Pancreas (tissue), 10 donors: Measurements from ENCODE around the gene CLCN6. TPM values are rescaled to one million over a fixed set of nuclear protein-coding genes. Genes with fewer than 3 reads are reported as not detected.

Experiments
- ATAC-seq, 4 donors: fragments of 200-7000 bp; cut with Tn5 transposase; one replicate each; pipeline versions ENCODE4 v1.8.0 to v1.9.1; 2020; ENCODE audit warnings: mild to moderate bottlenecking in 4 of 4, moderate library complexity in 4 of 4
- DNase-seq, 6 donors: peaks; one replicate each; pipeline ENCODE4 v3.0.0-alpha.2; 2020
- FAIRE-seq: peaks from 2 replicates; lab custom pipeline; 2012; peaks lifted over from hg19 to GRCh38; lab: Jason Lieb, UNC
- H3K27ac ChIP-seq, 4 donors: fragments of 200-600 bp; sonication (generic); 1 replicate in 3 of 4; 2 replicates in 1 of 4; pipeline versions ENCODE4 v1.5.0 to v1.8.0; 2020
- H3K27me3 ChIP-seq, 4 donors: fragments of 200-600 bp; one replicate each; pipeline ENCODE4 v1.8.0; 2021
- H3K36me3 ChIP-seq, 3 donors: fragments of 200-600 bp; sonication (generic) in 1 of 3; one replicate each; pipeline versions ENCODE4 v1.5.0 to v1.8.0; 2020 to 2021
- H3K4me1 ChIP-seq, 3 donors: fragments of 200-600 bp; one replicate each; pipeline ENCODE4 v1.8.0; 2021
- H3K4me3 ChIP-seq, 4 donors: fragments of 200-600 bp; sonication (generic) in 2 of 4; one replicate each; pipeline versions ENCODE4 v1.5.0 to v1.8.0; 2020 to 2021
- H3K9me3 ChIP-seq, 4 donors: fragments of 200-600 bp; one replicate each; pipeline ENCODE4 v1.8.0; 2021
- CTCF ChIP-seq, 4 donors: fragments of 200-600 bp; sonication (generic) in 3 of 4; IDR thresholded peaks; one replicate each; pipeline versions ENCODE4 v1.5.0 to v1.8.0; 2021; ENCODE audit warnings: antibody characterized with exemption in 4 of 4
- WGBS, 2 donors: extraction: QIAGEN DNeasy Blood & Tissue Kit; methylation state at CpG; one replicate each; pipeline ENCODE4 v1.1.7; 2013; 5-methylcytosine and 5-hydroxymethylcytosine counted together
- intact Hi-C, 3 donors: fragments of 100-400 bp; cut with DNase I; formaldehyde crosslinking; loops; one replicate each; pipeline versions ENCODE4 v1.11.1 to v1.14.2; 2022
- polyA plus RNA-seq, 2 donors: library from polyadenylated mRNA; stranded (reverse); fragments of 200-250 nt; gene quantifications; one replicate each; pipeline ENCODE4 v1.2.3, GENCODE V29; 2013
- total RNA-seq, 6 donors: library from RNA; stranded (reverse); fragmentation: NEBNext Ultra II Directional in 4 of 6; extraction: Animal tissue kit (Norgen Biotek cat#: 25700) in 4 of 6; gene quantifications; one replicate each; pipeline versions ENCODE4 v1.2.1 to v1.2.4, GENCODE V29; 2021 to 2023
- donor health status: healthy with polysubstance abuse.
- donor health status: DM: no; HTN: no; CAD: no; lungs with moderate emphysema.
- donor health status: DM: no; HTN: no; CAD: no.
- donor health status: control.
- donor health status: control.
- donor health status: Bipolar disorder and iron deficiency.
- donor health status: DM: yes; HTN: yes; CAD: no.
- donor health status: DM: no; HTN: no; CAD: no.
- donor health status: DM: no; HTN: no; CAD: no.
- donor health status: DM: yes; HTN: yes; CAD: no.

The CLCN6 gene
- total RNA-seq (10 to 100 TPM in 1 of 6 donors, 1 to 10 TPM in 5; 4.3 to 12.3 (median 6.0) TPM), polyA plus RNA-seq (10 to 100 TPM; 13.6 to 16.8 TPM)

GRCh38 chr1:11805422-11806306 is at the start of gene CLCN6, which contains the start of gene MTHFR:
TSS of gene CLCN6 (plus strand) at chr1:11806191. CDS start at chr1:11806263, 72 bp downstream.
TSS of gene MTHFR (minus strand) at chr1:11805964. CDS start at chr1:11803116, 2,848 bp downstream.
- TF ChIP-seq CTCF (IDR thresholded peaks at IDR 0.05) = no peak
- peak within 1 kb of the TSS; percentile 92 to 99 (median 94) for H3K27ac ChIP-seq
- peaks cover 7 to 37% (median 21%) of the 10 kb centered on the region in 3 donors for H3K4me1 ChIP-seq
- FAIRE-seq = peak; percentile 82
- WGBS, 2 donors = 0 to 1% methylated on average over 72 of the region's 72 CpGs
- no peaks in the 10 kb centered on the region for H3K27me3 ChIP-seq
- H3K4me3 ChIP-seq = peak within 1 kb of the TSS; percentile 37 to 81 (median 66)
- H3K9me3 ChIP-seq = no peaks in the 10 kb centered on the region
- DNase-seq = peak; percentile 99 to 100 (median 100)
- H3K36me3 ChIP-seq = peaks cover 0 to 7% (median 0%) of the 10 kb centered on the region in 3 donors
- ATAC-seq = peak; percentile 87 to 93 (median 89)
- intact Hi-C loops = no loop called here

- no peak overlapping the region for H3K27ac ChIP-seq
- no peaks in the 10 kb centered on the region for H3K27me3 ChIP-seq
- peaks cover 10 to 13% (median 12%) of the 10 kb centered on the region in 3 donors for H3K4me1 ChIP-seq
- H3K9me3 ChIP-seq = no peaks in the 10 kb centered on the region
- H3K36me3 ChIP-seq = no peaks in the 10 kb centered on the region
- intact Hi-C loops = no loop called here
- DNase-seq (no peak), FAIRE-seq (no peak), ATAC-seq (no peak)
- 94% methylated on average over 1 of the region's 1 CpG for WGBS, 2 donors
- H3K4me3 ChIP-seq = no peak overlapping the region
- TF ChIP-seq CTCF (IDR thresholded peaks at IDR 0.05) = no peak
Measured at GRCh38 chr1:11757047-11757446, 48.9 kb upstream of the CLCN6 start.

GRCh38 chr1:11759791-11760190 is 46.2 kb upstream of the CLCN6 start:
- WGBS, 2 donors = 88 to 92% methylated on average over 4 of the region's 4 CpGs

GRCh38 chr1:11761285-11761684 is 44.7 kb upstream of the CLCN6 start:
- no peak overlapping the region for H3K4me3 ChIP-seq
- H3K4me1 ChIP-seq = no peaks in the 10 kb centered on the region
- no peaks in the 10 kb centered on the region for H3K27me3 ChIP-seq
- intact Hi-C loops = no loop called here
- ATAC-seq (no peak), FAIRE-seq (no peak), DNase-seq (no peak)
- 83 to 89% methylated on average over 6 of the region's 6 CpGs for WGBS, 2 donors
- no peak for TF ChIP-seq CTCF (IDR thresholded peaks at IDR 0.05)
- no peaks in the 10 kb centered on the region for H3K9me3 ChIP-seq
- no peak overlapping the region for H3K27ac ChIP-seq
- no peaks in the 10 kb centered on the region for H3K36me3 ChIP-seq

More at GRCh38 chr1:11759791-11760190, 46.2 kb upstream of the CLCN6 start:
- no peak for TF ChIP-seq CTCF (IDR thresholded peaks at IDR 0.05)
- intact Hi-C loops = no loop called here
- ATAC-seq (no peak), DNase-seq (no peak), FAIRE-seq (no peak)
- H3K27me3 ChIP-seq = no peaks in the 10 kb centered on the region
- H3K9me3 ChIP-seq = no peaks in the 10 kb centered on the region
- H3K4me3 ChIP-seq = no peak overlapping the region
- H3K4me1 ChIP-seq = peaks cover 3 to 7% (median 7%) of the 10 kb centered on the region in 3 donors
- H3K27ac ChIP-seq = no peak overlapping the region
- no peaks in the 10 kb centered on the region for H3K36me3 ChIP-seq
